Activated B cell treated with CpG ODN at 0.5 μM for 24 hours (primary cell): ENCODE data around the gene MBD5. TPM values are rescaled to one million over a fixed set of nuclear protein-coding genes. Genes with fewer than 3 reads are reported as not detected.

Experiments
- ATAC-seq: fragments of 200-7000 bp; cut with Tn5 transposase; one replicate; pipeline ENCODE4 v1.10.0; 2021; ENCODE audit warnings: low read depth, mild to moderate bottlenecking, moderate library complexity
- CTCF ChIA-PET: fragments of 350-600 bp; sonication (Branson Sonifier 250); formaldehyde crosslinking; loops from one replicate; lab custom pipeline; 2021; ENCODE audit warnings: antibody characterized with exemption; lab: Charles Lee
- POLR2A ChIA-PET: fragments of 350-600 bp; sonication (Branson Sonifier 250); formaldehyde crosslinking; loops from one replicate; lab custom pipeline; 2021; ENCODE audit warnings: antibody characterized with exemption; lab: Charles Lee
- DNase-seq: peaks from one replicate; pipeline ENCODE4 v3.0.0; 2022
- H3K27ac Mint-ChIP-seq: one replicate; pipeline ENCODE4 v1.8.0; 2020; ENCODE audit warnings: mixed read lengths
- H3K27me3 Mint-ChIP-seq: one replicate; pipeline ENCODE4 v1.8.0; 2021; ENCODE audit warnings: mixed read lengths
- H3K36me3 Mint-ChIP-seq: one replicate; pipeline ENCODE4 v1.8.0; 2021; ENCODE audit warnings: low read depth, mixed read lengths
- H3K4me1 Mint-ChIP-seq: one replicate; pipeline ENCODE4 v1.8.0; 2021; ENCODE audit warnings: mixed read lengths
- H3K4me3 Mint-ChIP-seq: one replicate; pipeline ENCODE4 v1.8.0; 2020; ENCODE audit warnings: mild to moderate bottlenecking, mixed read lengths
- H3K9me3 Mint-ChIP-seq: one replicate; pipeline ENCODE4 v1.8.0; 2020; ENCODE audit warnings: mixed read lengths
- intact Hi-C: fragments of 100-400 bp; cut with micrococcal nuclease; formaldehyde crosslinking; loops from one replicate; pipeline ENCODE4 v1.15.1; 2024
- total RNA-seq: library from RNA; stranded (reverse); gene quantifications from 2 replicates; pipeline ENCODE4 v1.2.3, GENCODE V29; 2022
- TF ChIP-seq, protein P1 (sequence below): fragments of 200-600 bp; IDR thresholded peaks from one replicate; pipeline ENCODE4 v1.8.0; 2022; ENCODE audit warnings: antibody characterized with exemption, mild to moderate bottlenecking

The MBD5 gene
- total RNA-seq, 1 donor from 2014 or later, result 55.7 TPM

DNA sequence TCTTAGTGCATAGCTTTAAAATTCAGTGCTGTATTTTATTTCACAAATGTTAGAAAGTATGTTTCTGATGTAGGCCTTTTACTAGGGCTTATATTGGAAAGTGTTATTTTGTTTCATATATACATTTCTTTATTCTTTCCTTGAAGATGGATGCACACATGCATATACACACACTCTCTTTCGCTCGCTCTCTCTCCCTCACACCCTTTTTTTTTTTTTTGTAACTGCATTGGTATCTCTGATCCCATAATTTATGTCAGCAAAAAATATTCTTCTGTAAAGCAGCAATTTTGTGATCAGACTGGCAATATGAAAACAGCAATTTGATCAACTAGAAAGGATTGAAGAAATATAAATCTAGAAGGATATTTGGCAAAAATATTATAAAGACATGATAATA, 2.0 kb downstream of the MBD5 start:
- ATAC-seq, result no peak
- Mint-ChIP-seq H3K4me1 (peaks cover 55% of the 10 kb centered on the region), H3K9me3 (no peaks in the 10 kb centered on the region), H3K4me3 (peak overlapping the region; percentile 1), H3K27me3 (no peaks in the 10 kb centered on the region), H3K36me3 (peaks cover 25% of the 10 kb centered on the region), H3K27ac (no peak overlapping the region)
- intact Hi-C loops, result no loop called here
- ChIA-PET CTCF (no interaction called here), POLR2A (interaction anchor here (0.5 to 2.1 kb wide), 5 partner anchors 179 to 1515 kb away, joined by 3 to 8 read pairs (median 4); no protein-coding TSS in a partner anchor)
- DNase-seq, result no peak
- TF ChIP-seq, protein P1, sequence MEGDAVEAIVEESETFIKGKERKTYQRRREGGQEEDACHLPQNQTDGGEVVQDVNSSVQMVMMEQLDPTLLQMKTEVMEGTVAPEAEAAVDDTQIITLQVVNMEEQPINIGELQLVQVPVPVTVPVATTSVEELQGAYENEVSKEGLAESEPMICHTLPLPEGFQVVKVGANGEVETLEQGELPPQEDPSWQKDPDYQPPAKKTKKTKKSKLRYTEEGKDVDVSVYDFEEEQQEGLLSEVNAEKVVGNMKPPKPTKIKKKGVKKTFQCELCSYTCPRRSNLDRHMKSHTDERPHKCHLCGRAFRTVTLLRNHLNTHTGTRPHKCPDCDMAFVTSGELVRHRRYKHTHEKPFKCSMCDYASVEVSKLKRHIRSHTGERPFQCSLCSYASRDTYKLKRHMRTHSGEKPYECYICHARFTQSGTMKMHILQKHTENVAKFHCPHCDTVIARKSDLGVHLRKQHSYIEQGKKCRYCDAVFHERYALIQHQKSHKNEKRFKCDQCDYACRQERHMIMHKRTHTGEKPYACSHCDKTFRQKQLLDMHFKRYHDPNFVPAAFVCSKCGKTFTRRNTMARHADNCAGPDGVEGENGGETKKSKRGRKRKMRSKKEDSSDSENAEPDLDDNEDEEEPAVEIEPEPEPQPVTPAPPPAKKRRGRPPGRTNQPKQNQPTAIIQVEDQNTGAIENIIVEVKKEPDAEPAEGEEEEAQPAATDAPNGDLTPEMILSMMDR, result no peak

DNA sequence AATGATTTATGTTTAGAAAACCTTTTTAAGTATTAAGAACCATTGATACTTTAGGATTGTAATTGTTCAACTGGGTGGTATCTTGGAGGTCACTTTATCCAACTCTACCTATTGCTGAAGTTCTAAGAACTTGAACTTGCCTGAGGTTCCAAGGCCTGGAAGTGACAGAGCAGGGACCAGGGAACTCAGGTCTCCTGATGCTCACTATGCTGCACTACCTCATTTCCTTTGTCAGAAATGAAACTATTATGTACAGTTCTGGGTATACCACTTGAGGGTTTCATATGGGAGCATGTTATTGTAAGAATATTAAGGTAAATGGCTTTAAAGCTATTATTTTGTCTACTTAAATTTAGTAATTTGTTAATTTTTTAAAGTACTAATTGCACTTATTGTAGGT, 3.0 kb downstream of the MBD5 start:
- ATAC-seq (no peak), DNase-seq (no peak)
- H3K9me3 Mint-ChIP-seq, result no peaks in the 10 kb centered on the region
- intact Hi-C loops, result no loop called here
- peaks cover 25% of the 10 kb centered on the region for H3K36me3 Mint-ChIP-seq
- H3K4me1 Mint-ChIP-seq, result peaks cover 46% of the 10 kb centered on the region
- H3K27me3 Mint-ChIP-seq, result no peaks in the 10 kb centered on the region
- CTCF ChIA-PET, result interaction anchor here (0.6 kb wide), 1 partner anchor 998 kb away, joined by 5 read pairs; no protein-coding TSS in a partner anchor
- peak overlapping the region; percentile 65 for H3K4me3 Mint-ChIP-seq
- POLR2A ChIA-PET, result no interaction called here
- TF ChIP-seq, protein P1, result no peak
- peak overlapping the region; percentile 18 for H3K27ac Mint-ChIP-seq

DNA sequence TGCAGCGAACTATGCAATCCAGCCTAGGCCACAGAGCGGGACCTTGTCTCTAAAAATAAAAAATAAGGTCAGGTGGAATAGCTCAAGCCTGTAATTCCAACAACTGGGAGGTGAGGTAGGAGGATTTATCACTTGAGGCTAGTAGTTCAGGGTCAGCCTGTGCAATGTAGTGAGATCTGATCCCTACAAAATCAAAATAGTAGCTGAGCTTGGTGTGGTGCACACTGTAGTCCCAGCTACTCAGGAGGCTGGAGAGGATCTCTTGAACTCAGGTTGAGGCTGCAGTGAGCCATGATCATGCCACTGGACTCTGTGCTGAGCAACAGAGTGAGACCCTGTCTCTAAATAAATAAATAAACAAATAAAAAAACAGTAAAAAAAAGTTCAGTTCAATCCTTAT, 5.7 kb downstream of the MBD5 start:
- POLR2A ChIA-PET, result no interaction called here
- Mint-ChIP-seq H3K27ac (no peak overlapping the region), H3K27me3 (no peaks in the 10 kb centered on the region), H3K4me3 (no peak overlapping the region), H3K9me3 (no peaks in the 10 kb centered on the region), H3K36me3 (peaks cover 10% of the 10 kb centered on the region), H3K4me1 (peaks cover 27% of the 10 kb centered on the region)
- TF ChIP-seq, protein P1, result no peak
- CTCF ChIA-PET, result no interaction called here
- ATAC-seq, result no peak
- DNase-seq, result no peak
- intact Hi-C loops, result no loop called here

DNA sequence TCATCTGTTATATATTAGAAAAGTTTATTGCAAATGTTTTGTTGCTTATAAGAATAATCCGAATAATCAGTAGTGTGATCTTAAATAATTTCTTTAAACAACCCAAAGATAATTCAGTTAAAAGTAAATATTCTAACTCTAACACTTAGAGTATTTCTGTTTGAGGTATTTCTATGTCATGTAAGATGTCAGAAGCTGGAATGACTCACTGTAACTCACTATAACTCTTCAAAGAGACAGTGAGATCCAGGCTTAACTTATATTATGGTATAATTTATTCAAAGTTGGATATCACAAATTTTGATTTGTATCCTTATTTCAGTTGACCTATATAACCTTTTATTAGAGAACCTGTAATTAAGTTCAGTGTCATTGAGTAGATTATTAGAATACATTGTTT, 6.9 kb downstream of the MBD5 start:
- POLR2A ChIA-PET, result no interaction called here
- ATAC-seq (no peak), DNase-seq (no peak)
- TF ChIP-seq, protein P1, result no peak
- CTCF ChIA-PET, result no interaction called here
- Mint-ChIP-seq H3K36me3 (peaks cover 10% of the 10 kb centered on the region), H3K4me1 (peaks cover 16% of the 10 kb centered on the region), H3K9me3 (no peaks in the 10 kb centered on the region), H3K4me3 (no peak overlapping the region), H3K27ac (no peak overlapping the region), H3K27me3 (no peaks in the 10 kb centered on the region)
- intact Hi-C loops, result no loop called here

DNA sequence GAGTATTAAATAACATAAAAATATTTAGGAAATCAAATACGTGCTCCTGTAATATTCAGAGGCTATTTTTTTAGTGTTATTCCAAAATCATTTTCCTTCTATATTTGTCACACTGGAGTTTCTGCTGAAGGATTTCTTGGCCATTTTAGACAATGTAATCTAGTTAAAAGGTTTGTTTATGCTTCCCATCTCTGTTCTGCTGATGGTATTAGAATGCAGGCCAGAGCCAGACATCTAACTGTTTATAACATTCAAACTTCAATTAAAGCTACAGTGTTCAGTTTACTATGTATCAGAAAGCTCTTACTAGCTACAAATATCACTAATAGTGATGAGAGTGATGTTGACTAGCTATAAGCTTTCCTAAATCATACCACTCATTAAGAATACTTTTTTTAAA, 7.9 kb downstream of the MBD5 start:
- intact Hi-C loops, result no loop called here
- no peak overlapping the region for H3K4me3 Mint-ChIP-seq
- ATAC-seq (no peak), DNase-seq (no peak)
- peaks cover 9% of the 10 kb centered on the region for H3K4me1 Mint-ChIP-seq
- POLR2A ChIA-PET, result interaction anchor here (0.6 kb wide), 1 partner anchor 279 kb away, joined by 3 read pairs; no protein-coding TSS in a partner anchor
- H3K9me3 Mint-ChIP-seq, result no peaks in the 10 kb centered on the region
- TF ChIP-seq, protein P1, result no peak
- peaks cover 10% of the 10 kb centered on the region for H3K36me3 Mint-ChIP-seq
- H3K27me3 Mint-ChIP-seq, result no peaks in the 10 kb centered on the region
- CTCF ChIA-PET, result interaction anchor here (0.8 kb wide), 1 partner anchor 480 kb away, joined by 3 read pairs; no protein-coding TSS in a partner anchor
- no peak overlapping the region for H3K27ac Mint-ChIP-seq
